ENCODE data around the gene ARAP2. TPM values are rescaled to one million over a fixed set of nuclear protein-coding genes. Genes with fewer than 3 reads are reported as not detected.

Gene ARAP2
- total and polyA plus RNA-seq, 2 of the 13 experiments (the other 11 are each of a cell fraction or from before 2014, with no cell fraction given), result 0.37 to 1.4 TPM

GRCh38 chr4:36281384-36282106 lies 37.2 kb upstream of the ARAP2 start, which contains the start of gene DTHD1:
Gene DTHD1 (plus strand): TSS chr4:36281616. CDS start chr4:36281759, 143 bp downstream.
- FAIRE-seq (no peak), DNase-seq (ENCODE audit: low spot score) (no peak), ATAC-seq (no peak)
- Histone ChIP-seq H3K27ac (ENCODE audit: extremely low read length, insufficient read depth, low read length) (no peak within 1 kb of the TSS), H3K79me2 (ENCODE audit: insufficient read depth, low read length) (no peaks in the 10 kb centered on the region), H3K36me3 (replicated peaks in 1 of 2; ENCODE audit: control insufficient read depth in 1 of 2, insufficient read depth in 2 of 2, low read length in 2 of 2) (no peaks in the 10 kb centered on the region), H4K20me1 (ENCODE audit: insufficient read depth, low read length) (no peaks in the 10 kb centered on the region), H3K9ac (ENCODE audit: insufficient read depth, low read depth, low read length) (no peak within 1 kb of the TSS), H3K4me2 (ENCODE audit: low read depth, low read length) (no peak within 1 kb of the TSS), H3K4me1 (ENCODE audit: insufficient read depth, low read length) (no peaks in the 10 kb centered on the region), H2AFZ (ENCODE audit: low read length) (no peak within 1 kb of the TSS), H3K27me3 (ENCODE audit: control insufficient read depth in 1 of 2, insufficient read depth in 2 of 2, low read length in 2 of 2) (no peaks in the 10 kb centered on the region), H3K9me3 (ENCODE audit: low read length) (no peaks in the 10 kb centered on the region), H3K4me3 (replicated peaks in 1 of 3; ENCODE audit: insufficient read depth in 1 of 3, low read depth in 2 of 3, low read length in 3 of 3) (no peak within 1 kb of the TSS)
- TF ChIP-seq TBL1XR1 (IDR thresholded peaks at IDR 0.05; ENCODE audit: borderline replicate concordance, low read length, partially characterized antibody) (no peak), SATB2 (CRISPR knock-in tag; IDR thresholded peaks at IDR 0.05) (no peak), ARNT2 (CRISPR knock-in tag; IDR thresholded peaks at IDR 0.05; ENCODE audit: low read depth) (no peak), TFDP1 (CRISPR knock-in tag; IDR thresholded peaks at IDR 0.05; ENCODE audit: borderline replicate concordance) (no peak), ZNF747 (CRISPR knock-in tag; IDR thresholded peaks at IDR 0.05; ENCODE audit: borderline replicate concordance) (no peak), THYN1 (CRISPR knock-in tag; IDR thresholded peaks at IDR 0.05; ENCODE audit: borderline replicate concordance, low read depth) (no peak), ZNF331 (CRISPR knock-in tag; IDR thresholded peaks at IDR 0.05) (no peak), NRL (CRISPR knock-in tag; IDR thresholded peaks at IDR 0.05; ENCODE audit: borderline replicate concordance) (no peak), CHCHD3 (CRISPR knock-in tag; IDR thresholded peaks at IDR 0.05) (no peak), ZBTB8A (CRISPR knock-in tag; IDR thresholded peaks at IDR 0.05; ENCODE audit: borderline replicate concordance, low read depth) (no peak), U2AF1 (optimal IDR thresholded peaks at IDR 0.05; ENCODE audit: low read depth, low read length) (no peak), ZNF720 (CRISPR knock-in tag; IDR thresholded peaks at IDR 0.05) (no peak), ELF3 (CRISPR knock-in tag; IDR thresholded peaks at IDR 0.05) (no peak), STAT5B (CRISPR knock-in tag; IDR thresholded peaks at IDR 0.05) (no peak), GTF3A (CRISPR knock-in tag; conservative IDR thresholded peaks at IDR 0.05) (no peak), ZXDC (CRISPR knock-in tag; IDR thresholded peaks at IDR 0.05) (no peak), HNF4A (CRISPR knock-in tag; IDR thresholded peaks at IDR 0.05) (no peak), ZNF275 (CRISPR knock-in tag; IDR thresholded peaks at IDR 0.05; ENCODE audit: borderline replicate concordance) (no peak), ZNF639 (CRISPR knock-in tag; conservative IDR thresholded peaks at IDR 0.05) (no peak)
- ChIA-PET CTCF (ENCODE audit: low intra/inter-chr PET ratio, low total read pairs) (no interaction called here), POLR2A (no interaction called here)
- WGBS (ENCODE audit: low lambda C conversion rate), result 10% methylated on average over 5 of the region's 5 CpGs
- BruUV-seq (replicated peaks), result no TSS peak
- in situ Hi-C loops (cut with HindIII; ENCODE audit: extremely low pct_ligation_motif_present, low pct_unique_long_range_greater_than_20kb) (no loop called here), intact Hi-C loops (cut with micrococcal nuclease; ENCODE audit: unreplicated experiment) (no loop called here)
